ENCODE measurements around the gene GIN1. TPM values are rescaled to one million over a fixed set of nuclear protein-coding genes. Genes with fewer than 3 reads are reported as not detected.

GIN1 gene
- total and polyA plus RNA-seq, 10 of the 15 experiments (the other 5 are each of a cell fraction or from before 2014, with no cell fraction given), result 3.3 to 9.7 (median 6.8) TPM

DNA sequence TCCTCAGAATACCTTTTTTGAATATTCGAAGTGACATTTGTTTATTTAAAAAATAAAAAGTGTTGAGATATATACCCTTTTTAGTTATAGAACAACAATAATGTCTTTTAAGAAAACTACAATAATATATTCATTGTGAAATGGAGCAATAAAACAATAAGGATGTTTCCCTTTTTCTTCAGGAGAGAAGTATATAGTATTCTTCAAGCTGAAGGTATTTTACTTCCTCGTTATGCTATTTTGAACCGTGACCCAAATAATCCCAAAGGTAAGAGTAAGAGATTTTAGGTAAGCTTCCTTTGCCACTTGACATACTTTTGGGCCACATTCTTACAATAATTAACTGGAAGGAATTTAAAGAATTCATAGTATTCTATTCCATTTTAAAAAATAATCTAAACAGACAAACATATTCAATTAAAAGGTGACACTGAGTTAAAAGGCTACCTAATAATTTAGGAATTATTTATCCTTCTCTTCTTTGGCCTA lies 18.3 kb upstream of the GIN1 start:
- no peaks in the 10 kb centered on the region for H3K27me3 ChIP-seq (replicated peaks in 1 of 2; ENCODE audit: control insufficient read depth in 2 of 2, insufficient read depth in 2 of 2, low read length in 1 of 2)
- no peaks in the 10 kb centered on the region; the same call in 1 of the 2 replicates for H3K79me2 ChIP-seq (ENCODE audit: control insufficient read depth, insufficient read depth, low read length)
- ChIA-PET CTCF (interaction anchor here (0.6 to 5.0 kb wide), 17 partner anchors 9 to 686 kb away, joined by 3 to 54 read pairs (median 5); partner anchors contain the start of genes GIN1 and PPIP5K2), SMC1A (ENCODE audit: uncharacterized antibody, unreplicated experiment) (interaction anchor here (0.5 to 2.4 kb wide), 17 partner anchors 10 to 457 kb away, joined by 3 to 25 read pairs (median 4); partner anchors contain the start of genes GIN1 and PPIP5K2), POLR2A (no interaction called here), RAD21 (ENCODE audit: unreplicated experiment) (interaction anchor here (1.1 to 4.3 kb wide), 7 partner anchors 11 to 383 kb away, joined by 3 to 24 read pairs (median 4); partner anchors contain the start of genes GIN1, PAM and PPIP5K2)
- no peak for FAIRE-seq
- H3K4me3 ChIP-seq, result no peak overlapping the region
- TF ChIP-seq, protein P1, sequence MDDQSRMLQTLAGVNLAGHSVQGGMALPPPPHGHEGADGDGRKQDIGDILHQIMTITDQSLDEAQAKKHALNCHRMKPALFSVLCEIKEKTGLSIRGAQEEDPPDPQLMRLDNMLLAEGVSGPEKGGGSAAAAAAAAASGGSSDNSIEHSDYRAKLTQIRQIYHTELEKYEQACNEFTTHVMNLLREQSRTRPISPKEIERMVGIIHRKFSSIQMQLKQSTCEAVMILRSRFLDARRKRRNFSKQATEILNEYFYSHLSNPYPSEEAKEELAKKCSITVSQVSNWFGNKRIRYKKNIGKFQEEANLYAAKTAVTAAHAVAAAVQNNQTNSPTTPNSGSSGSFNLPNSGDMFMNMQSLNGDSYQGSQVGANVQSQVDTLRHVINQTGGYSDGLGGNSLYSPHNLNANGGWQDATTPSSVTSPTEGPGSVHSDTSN (IDR thresholded peaks at IDR 0.05; ENCODE audit: insufficient replicate concordance, low read depth, low read length), result no peak
- TF ChIP-seq BCL3 (IDR thresholded peaks at IDR 0.05; ENCODE audit: borderline replicate concordance, insufficient read depth, low read depth, low read length, poor library complexity, severe bottlenecking) (no peak), MAX (IDR thresholded peaks at IDR 0.05; ENCODE audit: low read depth, low read length) (no peak), HDAC6 (IDR thresholded peaks at IDR 0.05; ENCODE audit: unreplicated experiment) (no peak), ZNF207 (IDR thresholded peaks at IDR 0.05; ENCODE audit: borderline replicate concordance) (no peak), KDM1A (IDR thresholded peaks at IDR 0.05; ENCODE audit: borderline replicate concordance) (no peak), RBBP5 (conservative IDR thresholded peaks at IDR 0.05) (no peak), RFX5 (IDR thresholded peaks at IDR 0.05; ENCODE audit: low read depth, low read length) (no peak), PAX5 (IDR thresholded peaks at IDR 0.05; ENCODE audit: borderline replicate concordance, low read depth, low read length) (no peak), EGR1 (IDR thresholded peaks at IDR 0.05; ENCODE audit: borderline replicate concordance in 1 of 2, low read depth in 2 of 2, low read length in 2 of 2) (no peak), FOXM1 (IDR thresholded peaks at IDR 0.05; ENCODE audit: low read depth, low read length) (no peak)
- TF ChIP-seq, protein P2, sequence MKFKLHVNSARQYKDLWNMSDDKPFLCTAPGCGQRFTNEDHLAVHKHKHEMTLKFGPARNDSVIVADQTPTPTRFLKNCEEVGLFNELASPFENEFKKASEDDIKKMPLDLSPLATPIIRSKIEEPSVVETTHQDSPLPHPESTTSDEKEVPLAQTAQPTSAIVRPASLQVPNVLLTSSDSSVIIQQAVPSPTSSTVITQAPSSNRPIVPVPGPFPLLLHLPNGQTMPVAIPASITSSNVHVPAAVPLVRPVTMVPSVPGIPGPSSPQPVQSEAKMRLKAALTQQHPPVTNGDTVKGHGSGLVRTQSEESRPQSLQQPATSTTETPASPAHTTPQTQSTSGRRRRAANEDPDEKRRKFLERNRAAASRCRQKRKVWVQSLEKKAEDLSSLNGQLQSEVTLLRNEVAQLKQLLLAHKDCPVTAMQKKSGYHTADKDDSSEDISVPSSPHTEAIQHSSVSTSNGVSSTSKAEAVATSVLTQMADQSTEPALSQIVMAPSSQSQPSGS (IDR thresholded peaks at IDR 0.05; ENCODE audit: low read length), result no peak
- intact Hi-C loops (cut with micrococcal nuclease; ENCODE audit: unreplicated experiment) (loop anchor here (2.0 to 10.0 kb wide), 3 partner anchors 97 to 337 kb away; no protein-coding TSS in a partner anchor), in situ Hi-C loops (cut with MboI) (loop anchor here (10.0 kb wide), 2 partner anchors 353 to 553 kb away; no protein-coding TSS in a partner anchor)
- peaks cover 0 to 13% of the 10 kb centered on the region in 2 experiments; a peak in 3 of 4 replicates for H3K36me3 ChIP-seq (ENCODE audit: control insufficient read depth in 2 of 2, insufficient read depth in 2 of 2, low read length in 1 of 2)
- H3K4me2 ChIP-seq (ENCODE audit: control insufficient read depth, insufficient read depth), result no peak overlapping the region
- H3K9me3 ChIP-seq (replicated peaks; ENCODE audit: control insufficient read depth, insufficient read depth, low read length), result no peaks in the 10 kb centered on the region
- 100% methylated on average over 3 of the region's 3 CpGs for WGBS (ENCODE audit: insufficient coverage, insufficient replicate concordance, low lambda C conversion rate, missing lambda C conversion rate)
- no peaks in the 10 kb centered on the region for H3K4me1 ChIP-seq (ENCODE audit: control insufficient read depth, insufficient read depth, low read length)
- no peak for DNase-seq (ENCODE audit: low read depth, low spot score)
- H2AFZ ChIP-seq (ENCODE audit: control insufficient read depth, low read depth, low read length), result no peak overlapping the region
- BruUV-seq (replicated peaks), result no TSS peak
- no peak overlapping the region for H3K27ac ChIP-seq (ENCODE audit: control insufficient read depth, insufficient read depth)
- H3K9ac ChIP-seq (ENCODE audit: control insufficient read depth, insufficient read depth, low read length), result no peak overlapping the region
- no peaks in the 10 kb centered on the region for H4K20me1 ChIP-seq (ENCODE audit: control insufficient read depth, insufficient read depth)
- ATAC-seq, result no peak
